ENCODE results near the gene QSOX1.
"Not testable (repeated sequence)": the region's sequence is repeated elsewhere in the genome, so short reads cannot be mapped to it uniquely, and the experiment has no call there.

The QSOX1 gene

GRCh38 chr1:180193141-180194047 lies 38.7 kb downstream of the QSOX1 start:
- DNase-seq, result no peak

DNA sequence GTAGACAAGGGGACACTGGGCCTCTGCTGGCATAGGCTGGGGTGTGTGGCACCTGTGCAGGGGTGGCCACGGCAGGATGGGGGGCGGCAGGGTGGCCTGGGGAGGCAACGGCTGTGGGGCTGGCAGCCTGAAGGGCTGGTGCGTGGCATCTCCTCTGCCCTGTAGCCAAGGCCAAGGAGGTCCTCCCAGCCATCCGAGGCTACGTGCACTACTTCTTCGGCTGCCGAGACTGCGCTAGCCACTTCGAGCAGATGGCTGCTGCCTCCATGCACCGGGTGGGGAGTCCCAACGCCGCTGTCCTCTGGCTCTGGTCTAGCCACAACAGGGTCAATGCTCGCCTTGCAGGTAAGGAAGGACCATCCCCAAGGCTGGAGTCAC lies 39.4 kb downstream of the QSOX1 start:
- DNase-seq, result no peak

GRCh38 chr1:180194546-180195207 lies 40.0 kb downstream of the QSOX1 start:
- DNase-seq, result no peak

DNA sequence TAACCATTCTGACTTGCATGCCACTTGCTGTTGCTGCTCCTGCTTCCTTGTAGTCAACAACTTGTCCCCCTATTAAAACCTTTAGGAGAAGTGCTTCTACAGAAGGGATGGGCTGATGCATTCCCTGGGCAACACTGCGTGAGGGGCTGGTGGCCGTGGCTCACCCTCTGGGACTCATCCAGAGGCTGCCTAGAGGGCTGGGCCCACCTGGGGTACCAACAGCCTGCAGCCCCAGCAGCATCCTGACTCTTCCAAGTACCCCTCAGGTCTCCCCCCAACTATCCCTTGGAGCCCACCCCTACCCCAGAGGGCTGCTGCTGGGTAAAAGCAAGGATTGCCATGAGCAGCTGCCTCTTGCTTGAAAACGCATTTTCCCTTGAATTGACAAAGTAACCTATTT lies 40.7 kb downstream of the QSOX1 start:
- no peak for DNase-seq

- no peak for DNase-seq
Measured at GRCh38 chr1:180195916-180196315, 41.2 kb downstream of the QSOX1 start.

GRCh38 chr1:180196436-180197003 lies 41.9 kb downstream of the QSOX1 start:
- no peak for DNase-seq

DNA sequence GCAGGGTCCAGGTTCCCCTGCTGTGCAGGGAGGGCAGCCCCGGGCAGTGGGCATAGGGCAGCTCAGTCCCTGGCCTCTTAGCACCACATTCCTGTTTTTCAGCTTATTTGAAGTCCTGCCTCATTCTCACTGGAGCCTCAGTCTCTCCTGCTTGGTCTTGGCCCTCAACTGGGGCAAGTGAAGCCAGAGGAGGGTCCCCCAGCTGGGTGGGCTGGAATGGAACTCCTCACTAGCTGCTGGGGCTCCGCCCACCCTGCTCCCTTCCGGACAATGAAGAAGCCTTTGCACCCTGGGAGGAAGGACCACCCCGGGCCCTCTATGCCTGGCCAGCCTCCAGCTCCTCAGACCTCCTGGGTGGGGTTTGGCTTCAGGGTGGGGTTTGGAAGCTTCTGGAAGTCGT lies 42.6 kb downstream of the QSOX1 start:
- DNase-seq, result no peak

DNA sequence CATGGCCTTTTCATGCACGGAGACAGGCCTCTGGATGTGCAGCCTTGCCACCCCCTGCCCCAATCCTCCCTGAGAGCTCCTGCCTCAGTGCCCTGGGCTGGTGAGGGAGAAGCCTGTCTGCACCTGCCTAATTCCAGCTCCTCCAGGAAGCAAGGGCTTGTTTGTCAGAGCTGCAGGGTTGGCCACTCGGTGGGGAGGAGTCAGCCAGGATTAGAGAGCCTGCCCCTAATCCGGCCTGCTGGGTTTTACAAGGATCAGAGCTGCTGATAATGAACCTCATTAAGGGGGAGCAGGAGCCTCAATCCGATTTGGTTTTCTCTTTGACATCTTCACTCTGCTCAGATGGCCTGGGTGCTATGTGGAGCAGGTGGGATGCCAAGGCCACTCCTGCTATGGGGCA lies 43.5 kb downstream of the QSOX1 start:
- DNase-seq, result no peak

DNA sequence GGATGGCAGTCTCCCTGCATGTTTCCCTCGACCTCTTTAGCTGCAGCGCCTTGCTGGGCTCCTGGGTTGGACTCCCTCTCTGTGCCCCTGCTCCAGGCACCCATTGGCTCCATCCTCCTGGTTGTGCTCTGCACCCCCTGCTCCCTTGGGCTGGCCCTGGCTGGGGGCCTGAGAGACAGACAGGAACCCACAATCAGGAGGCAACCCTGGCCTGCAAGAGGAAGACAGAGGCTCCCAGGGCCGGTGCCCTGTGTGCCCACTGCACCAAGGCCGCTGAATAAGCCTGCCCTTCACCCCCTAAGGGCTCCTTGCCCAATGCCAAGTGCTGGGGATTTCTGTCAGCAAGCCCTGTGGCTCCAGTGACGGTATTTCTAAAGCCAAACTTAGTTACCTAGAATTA lies 43.9 kb downstream of the QSOX1 start:
- no peak for DNase-seq

DNA sequence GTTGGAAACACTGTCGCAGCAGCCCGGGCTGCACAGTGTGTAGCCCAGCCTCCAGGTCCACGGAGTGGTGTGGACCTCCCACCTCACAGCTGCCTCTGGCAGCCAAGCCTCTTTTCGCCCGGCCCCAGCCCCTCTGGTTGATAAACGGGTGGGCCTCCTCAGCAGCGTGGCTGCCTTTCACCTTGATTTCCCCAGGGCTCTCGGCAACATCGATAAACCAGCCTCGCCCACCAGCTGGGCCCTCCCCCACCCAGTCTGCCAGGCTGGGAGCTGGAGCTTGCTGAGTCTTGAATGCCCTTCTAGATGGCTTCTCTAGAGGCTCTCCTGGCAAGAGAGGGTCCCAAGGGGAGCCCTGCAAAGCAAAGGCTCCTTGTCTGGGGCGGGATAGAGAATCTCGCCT lies 44.3 kb downstream of the QSOX1 start:
- DNase-seq, result no peak

DNA sequence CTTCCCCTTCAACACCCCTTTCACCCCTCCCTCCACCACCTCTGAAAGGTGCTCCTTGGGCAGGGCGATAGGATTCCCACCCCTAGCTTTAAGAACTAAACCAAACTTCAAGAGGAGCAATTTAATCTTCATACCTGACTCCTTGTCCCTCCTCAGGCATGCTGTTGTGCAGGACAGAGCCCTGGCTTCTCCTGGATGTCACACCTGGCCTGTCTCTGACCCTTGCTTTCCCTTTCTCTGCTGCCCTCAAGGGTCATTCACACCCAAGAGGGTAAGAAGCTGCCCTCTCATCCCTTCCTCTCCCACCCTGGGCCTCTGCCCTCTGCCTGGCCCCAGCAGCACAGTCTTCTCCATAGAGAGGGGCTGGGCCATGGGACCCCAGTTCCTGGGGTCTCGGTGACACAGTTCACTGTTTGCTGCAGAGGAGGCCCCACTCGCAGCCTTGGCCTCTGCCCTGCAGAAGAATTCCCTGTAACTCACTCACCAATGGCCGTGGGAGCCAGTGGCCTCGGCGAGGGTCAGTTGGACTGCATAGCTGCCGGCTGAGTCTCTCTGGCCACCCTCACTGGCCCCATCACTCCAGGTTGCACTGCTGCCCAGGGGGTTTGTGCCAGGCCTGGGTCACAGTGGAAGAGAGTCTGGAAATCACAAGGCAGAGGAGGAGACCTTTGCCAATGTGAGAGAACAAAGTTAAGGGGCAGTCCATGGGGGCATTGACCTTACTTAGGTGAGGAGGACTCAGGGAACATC lies 47.0 kb downstream of the QSOX1 start:
- DNase-seq, result no peak

- DNase-seq, result not testable (repeated sequence)
Measured at GRCh38 chr1:180202588-180202987, 47.9 kb downstream of the QSOX1 start.

GRCh38 chr1:180204231-180204630 lies 49.6 kb downstream of the QSOX1 start:
- no peak for DNase-seq

DNA sequence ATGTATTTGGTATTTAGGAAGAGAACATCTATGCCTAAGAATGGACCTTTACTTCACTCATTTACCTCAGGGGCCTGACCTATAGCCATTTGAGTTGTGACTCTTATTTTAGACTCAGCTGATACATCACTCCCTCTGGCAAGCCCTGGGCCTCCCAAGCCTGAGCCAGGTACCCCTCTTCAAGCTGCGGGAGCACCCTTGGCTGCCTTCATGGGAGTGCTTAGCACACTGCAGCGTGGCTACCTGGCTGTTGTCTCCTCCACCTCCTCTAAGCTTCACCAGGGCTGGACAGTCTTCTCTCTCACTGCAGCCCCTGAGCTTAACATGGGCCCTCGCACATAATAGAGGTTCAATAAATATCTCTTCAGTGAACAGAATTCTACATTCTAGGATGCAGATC lies 51.9 kb downstream of the QSOX1 start:
- DNase-seq, result no peak

GRCh38 chr1:180208264-180208663 lies 53.6 kb downstream of the QSOX1 start:
- DNase-seq, result no peak

DNA sequence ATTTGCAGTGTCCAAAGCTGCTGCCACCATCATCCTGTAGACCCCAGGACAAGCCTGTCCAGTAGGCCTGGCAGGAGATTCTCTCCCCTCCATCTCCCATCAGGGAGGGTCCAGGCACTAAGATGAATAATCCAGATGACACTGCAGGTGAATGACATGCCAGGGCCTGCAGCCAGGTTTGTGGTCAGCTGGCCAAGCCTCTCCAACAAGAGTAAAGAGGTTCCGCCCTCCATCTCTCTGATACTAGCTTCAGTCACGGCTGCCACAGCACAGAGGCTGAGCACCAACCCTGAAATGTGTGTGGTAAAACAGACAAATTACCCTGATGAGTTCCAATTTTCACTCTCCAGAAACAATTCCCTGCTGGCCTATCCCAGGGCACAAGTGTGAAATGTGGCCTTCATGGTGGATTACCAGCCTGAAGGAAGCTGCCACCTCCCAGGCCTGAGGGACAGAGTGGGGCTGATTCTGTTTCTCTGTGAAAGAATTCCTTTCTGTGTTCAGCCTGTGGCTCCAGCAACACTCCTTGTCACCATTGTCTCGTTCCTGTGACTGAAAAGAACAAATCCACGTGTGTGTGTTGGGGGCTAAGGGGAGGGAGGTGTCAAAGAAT lies 55.4 kb downstream of the QSOX1 start:
- no peak for DNase-seq

DNA sequence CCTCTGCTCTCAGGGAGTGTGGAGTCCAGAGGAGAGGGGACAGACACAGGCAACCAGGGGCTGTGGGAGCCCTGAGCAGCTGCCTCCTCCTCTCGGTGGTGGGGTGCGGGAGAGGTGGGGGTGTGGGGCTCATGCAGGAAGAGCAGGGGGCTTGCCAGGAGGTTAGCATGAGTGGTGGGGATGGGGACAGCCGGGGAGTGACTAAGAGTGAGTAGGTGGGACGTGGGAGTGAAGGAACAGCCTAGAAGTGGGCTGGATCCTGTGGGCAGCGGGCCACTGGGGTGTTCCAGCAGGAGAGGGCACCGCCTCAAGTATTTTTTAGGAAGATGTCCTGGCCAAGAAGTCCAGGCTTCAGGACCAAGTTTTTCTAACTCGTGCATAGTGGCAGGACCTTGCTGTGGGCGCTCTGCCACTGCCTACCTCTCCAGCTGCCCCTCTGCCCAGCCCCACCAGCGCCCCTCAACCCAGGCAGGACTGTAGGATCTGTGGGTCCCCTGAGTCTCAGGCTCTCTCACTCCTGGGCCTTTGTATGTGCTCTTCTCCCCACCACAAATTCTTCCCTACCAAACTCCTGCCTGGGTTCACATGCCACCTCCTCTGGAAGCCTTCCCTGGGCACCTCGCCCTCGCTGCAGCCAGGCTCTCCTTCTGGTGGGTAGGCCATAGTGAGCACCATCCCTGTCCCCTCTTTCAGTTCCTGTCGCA lies 56.6 kb downstream of the QSOX1 start:
- no peak for DNase-seq

- no peak for DNase-seq
Measured at GRCh38 chr1:180211860-180212229, 57.2 kb downstream of the QSOX1 start.

DNA sequence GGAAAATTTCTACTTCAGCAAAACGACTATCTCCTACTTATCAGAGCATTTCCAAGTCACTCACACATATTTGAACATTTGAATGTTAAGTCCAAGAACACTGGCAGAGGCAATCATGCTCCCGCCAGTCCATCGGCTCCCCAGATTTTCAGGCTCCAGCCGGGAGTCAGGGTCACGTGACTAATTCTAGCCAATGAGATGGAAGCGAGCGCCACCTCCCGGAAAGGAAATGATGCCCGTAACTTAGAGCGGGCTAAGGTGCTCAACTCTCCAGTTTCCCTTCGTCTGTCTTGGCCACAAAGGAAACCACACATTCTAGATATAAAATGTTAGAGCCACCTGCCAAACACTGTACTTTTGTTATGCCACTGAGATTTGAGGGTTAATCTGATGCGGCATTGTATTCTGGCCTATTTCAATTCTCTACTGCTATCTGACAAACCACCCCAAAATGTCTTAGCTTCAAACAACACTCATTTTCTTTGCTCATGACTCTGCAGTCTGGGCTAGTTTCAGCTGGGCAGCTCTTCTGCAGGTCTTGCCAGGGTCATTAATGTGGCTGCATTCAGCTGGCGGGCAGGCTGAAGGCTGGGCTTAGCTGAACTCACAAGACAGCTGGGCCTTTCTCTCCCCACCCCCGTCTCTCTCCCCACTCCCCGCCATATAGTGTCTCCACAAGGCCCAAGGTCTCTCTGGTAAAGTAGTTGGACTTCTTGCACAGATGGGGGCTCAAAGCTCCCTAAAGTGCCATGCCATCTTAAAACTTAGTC lies 58.9 kb downstream of the QSOX1 start:
- DNase-seq, result no peak

GRCh38 chr1:180215856-180216625 lies 61.4 kb downstream of the QSOX1 start:
- no peak for DNase-seq

- DNase-seq, result no peak
Measured at GRCh38 chr1:180217006-180217405, 62.3 kb downstream of the QSOX1 start.
